ENCODE measurements around the gene SPATA25. TPM values are rescaled to one million over a fixed set of nuclear protein-coding genes. Genes with fewer than 3 reads are reported as not detected.

The SPATA25 gene
- total RNA-seq, 1 experiment from 2014 or later, result 0.40 TPM

- Histone ChIP-seq H3K9me2 (replicated peaks; ENCODE audit: low read length) (no peaks in the 10 kb centered on the region), H4K20me1 (ENCODE audit: low read length) (no peaks in the 10 kb centered on the region), H2AFZ (ENCODE audit: low read length) (no peak overlapping the region), H3K4me2 (ENCODE audit: low read length) (no peak overlapping the region), H3K4me1 (ENCODE audit: insufficient read depth, low read length) (peaks cover 26% of the 10 kb centered on the region), H3K9me3 (ENCODE audit: low read length) (no peaks in the 10 kb centered on the region), H3K27ac (ENCODE audit: low read length) (no peak overlapping the region), H3K79me2 (ENCODE audit: low read length) (no peaks in the 10 kb centered on the region), H3F3A (ENCODE audit: low read length, unreplicated experiment) (peaks cover 4% of the 10 kb centered on the region), H3K4me3 (ENCODE audit: low read length) (no peak overlapping the region), H3K27me3 (ENCODE audit: low read length) (no peaks in the 10 kb centered on the region), H3K9ac (ENCODE audit: low read length) (no peak overlapping the region), H3K36me3 (ENCODE audit: low read depth, low read length) (no peaks in the 10 kb centered on the region)
- no TSS peak for BruUV-seq (replicated peaks)
- ATAC-seq (no peak), DNase-seq (no peak)
- no peak for TF ChIP-seq EZH2 (IDR thresholded peaks at IDR 0.05; ENCODE audit: low read length, unreplicated experiment)
- POLR2A ChIA-PET (ENCODE audit: unreplicated experiment), result interaction anchor here (0.5 to 0.6 kb wide), 2 partner anchors 26 to 74 kb away, joined by 3 to 29 read pairs; no protein-coding TSS in a partner anchor
- intact Hi-C loops (cut with micrococcal nuclease), result no loop called here
- CTCF ChIA-PET, result no interaction called here
Measured at GRCh38 chr20:45909336-45909808, 21.9 kb upstream of the SPATA25 start.

GRCh38 chr20:45908084-45908483 lies 20.7 kb upstream of the SPATA25 start:
- CTCF ChIA-PET, result no interaction called here
- Histone ChIP-seq H3K4me3 (ENCODE audit: low read length) (no peak overlapping the region), H3K4me1 (ENCODE audit: insufficient read depth, low read length) (peaks cover 26% of the 10 kb centered on the region)

GRCh38 chr20:45907219-45907948 lies 20.0 kb upstream of the SPATA25 start:
- Histone ChIP-seq H3K9me3 (ENCODE audit: low read length) (no peaks in the 10 kb centered on the region), H3K4me2 (ENCODE audit: low read length) (no peak overlapping the region), H3F3A (ENCODE audit: low read length, unreplicated experiment) (peaks cover 4% of the 10 kb centered on the region), H3K27ac (ENCODE audit: low read length) (no peak overlapping the region), H3K36me3 (ENCODE audit: low read depth, low read length) (no peaks in the 10 kb centered on the region), H3K4me3 (ENCODE audit: low read length) (no peak overlapping the region), H3K9me2 (replicated peaks; ENCODE audit: low read length) (no peaks in the 10 kb centered on the region), H3K27me3 (ENCODE audit: low read length) (no peaks in the 10 kb centered on the region), H2AFZ (ENCODE audit: low read length) (no peak overlapping the region), H3K9ac (ENCODE audit: low read length) (no peak overlapping the region), H3K4me1 (ENCODE audit: insufficient read depth, low read length) (peaks cover 26% of the 10 kb centered on the region), H4K20me1 (ENCODE audit: low read length) (no peaks in the 10 kb centered on the region), H3K79me2 (ENCODE audit: low read length) (no peaks in the 10 kb centered on the region)
- intact Hi-C loops (cut with micrococcal nuclease), result no loop called here
- no TSS peak for BruUV-seq (replicated peaks)
- DNase-seq, result no peak
- TF ChIP-seq, protein P1, sequence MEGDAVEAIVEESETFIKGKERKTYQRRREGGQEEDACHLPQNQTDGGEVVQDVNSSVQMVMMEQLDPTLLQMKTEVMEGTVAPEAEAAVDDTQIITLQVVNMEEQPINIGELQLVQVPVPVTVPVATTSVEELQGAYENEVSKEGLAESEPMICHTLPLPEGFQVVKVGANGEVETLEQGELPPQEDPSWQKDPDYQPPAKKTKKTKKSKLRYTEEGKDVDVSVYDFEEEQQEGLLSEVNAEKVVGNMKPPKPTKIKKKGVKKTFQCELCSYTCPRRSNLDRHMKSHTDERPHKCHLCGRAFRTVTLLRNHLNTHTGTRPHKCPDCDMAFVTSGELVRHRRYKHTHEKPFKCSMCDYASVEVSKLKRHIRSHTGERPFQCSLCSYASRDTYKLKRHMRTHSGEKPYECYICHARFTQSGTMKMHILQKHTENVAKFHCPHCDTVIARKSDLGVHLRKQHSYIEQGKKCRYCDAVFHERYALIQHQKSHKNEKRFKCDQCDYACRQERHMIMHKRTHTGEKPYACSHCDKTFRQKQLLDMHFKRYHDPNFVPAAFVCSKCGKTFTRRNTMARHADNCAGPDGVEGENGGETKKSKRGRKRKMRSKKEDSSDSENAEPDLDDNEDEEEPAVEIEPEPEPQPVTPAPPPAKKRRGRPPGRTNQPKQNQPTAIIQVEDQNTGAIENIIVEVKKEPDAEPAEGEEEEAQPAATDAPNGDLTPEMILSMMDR (conservative IDR thresholded peaks at IDR 0.05; ENCODE audit: low read depth, low read length), result no peak
- no peak for TF ChIP-seq EZH2phosphoT487 (IDR thresholded peaks at IDR 0.05; ENCODE audit: borderline replicate concordance, low read length)
- no peak for TF ChIP-seq EZH2 (IDR thresholded peaks at IDR 0.05; ENCODE audit: low read length, unreplicated experiment)
- CTCF ChIA-PET, result no interaction called here
- POLR2A ChIA-PET (ENCODE audit: unreplicated experiment), result no interaction called here
- no peak for ATAC-seq

More at GRCh38 chr20:45908084-45908483, 20.7 kb upstream of the SPATA25 start:
- H3K9ac ChIP-seq (ENCODE audit: low read length), result no peak overlapping the region
- H3F3A ChIP-seq (ENCODE audit: low read length, unreplicated experiment), result peaks cover 4% of the 10 kb centered on the region
- H3K27ac ChIP-seq (ENCODE audit: low read length), result no peak overlapping the region
- H3K36me3 ChIP-seq (ENCODE audit: low read depth, low read length), result no peaks in the 10 kb centered on the region
- no peaks in the 10 kb centered on the region for H3K79me2 ChIP-seq (ENCODE audit: low read length)
- H2AFZ ChIP-seq (ENCODE audit: low read length), result no peak overlapping the region
- intact Hi-C loops (cut with micrococcal nuclease), result no loop called here
- DNase-seq, result no peak
- H3K4me2 ChIP-seq (ENCODE audit: low read length), result no peak overlapping the region
- no TSS peak for BruUV-seq (replicated peaks)
- no peaks in the 10 kb centered on the region for H3K9me3 ChIP-seq (ENCODE audit: low read length)
- TF ChIP-seq, protein P1 (conservative IDR thresholded peaks at IDR 0.05; ENCODE audit: low read depth, low read length), result no peak
- no peak for TF ChIP-seq EZH2phosphoT487 (IDR thresholded peaks at IDR 0.05; ENCODE audit: borderline replicate concordance, low read length)
- no peak for TF ChIP-seq EZH2 (IDR thresholded peaks at IDR 0.05; ENCODE audit: low read length, unreplicated experiment)
- no peaks in the 10 kb centered on the region for H3K9me2 ChIP-seq (replicated peaks; ENCODE audit: low read length)
- POLR2A ChIA-PET (ENCODE audit: unreplicated experiment), result no interaction called here
- no peaks in the 10 kb centered on the region for H3K27me3 ChIP-seq (ENCODE audit: low read length)
- no peaks in the 10 kb centered on the region for H4K20me1 ChIP-seq (ENCODE audit: low read length)
- no peak for ATAC-seq
